SW 1271 (cell line): Measurements from ENCODE around the gene BCL2.
A peak's percentile ranks its signal among the peaks of the same experiment; 100 is the strongest.

Experiments used
- DNase-seq, 2 experiments: peaks; one replicate each; lab custom pipeline; 2025; lab: John Stamatoyannopoulos, UW

BCL2 gene

DNA sequence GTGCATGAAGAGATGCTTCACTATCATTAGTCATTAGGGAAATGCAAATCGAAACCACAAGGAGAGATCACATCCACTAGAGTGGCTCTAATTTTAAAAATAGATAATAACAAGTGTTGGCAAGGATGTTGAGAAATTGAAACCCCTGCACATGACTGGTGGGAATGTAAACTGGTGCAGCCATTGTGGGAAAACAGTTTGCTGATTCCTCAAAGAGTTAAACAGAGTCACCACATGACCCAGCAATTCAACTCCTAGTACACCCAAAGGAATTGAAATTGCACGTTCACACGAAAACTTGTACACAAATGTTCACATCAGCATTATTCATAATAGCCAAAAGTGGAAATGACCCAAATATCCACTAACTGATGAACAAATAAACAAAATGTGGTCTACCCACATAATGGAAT lies 179.5 kb downstream of the BCL2 start:
- DNase-seq, result no peak

DNA sequence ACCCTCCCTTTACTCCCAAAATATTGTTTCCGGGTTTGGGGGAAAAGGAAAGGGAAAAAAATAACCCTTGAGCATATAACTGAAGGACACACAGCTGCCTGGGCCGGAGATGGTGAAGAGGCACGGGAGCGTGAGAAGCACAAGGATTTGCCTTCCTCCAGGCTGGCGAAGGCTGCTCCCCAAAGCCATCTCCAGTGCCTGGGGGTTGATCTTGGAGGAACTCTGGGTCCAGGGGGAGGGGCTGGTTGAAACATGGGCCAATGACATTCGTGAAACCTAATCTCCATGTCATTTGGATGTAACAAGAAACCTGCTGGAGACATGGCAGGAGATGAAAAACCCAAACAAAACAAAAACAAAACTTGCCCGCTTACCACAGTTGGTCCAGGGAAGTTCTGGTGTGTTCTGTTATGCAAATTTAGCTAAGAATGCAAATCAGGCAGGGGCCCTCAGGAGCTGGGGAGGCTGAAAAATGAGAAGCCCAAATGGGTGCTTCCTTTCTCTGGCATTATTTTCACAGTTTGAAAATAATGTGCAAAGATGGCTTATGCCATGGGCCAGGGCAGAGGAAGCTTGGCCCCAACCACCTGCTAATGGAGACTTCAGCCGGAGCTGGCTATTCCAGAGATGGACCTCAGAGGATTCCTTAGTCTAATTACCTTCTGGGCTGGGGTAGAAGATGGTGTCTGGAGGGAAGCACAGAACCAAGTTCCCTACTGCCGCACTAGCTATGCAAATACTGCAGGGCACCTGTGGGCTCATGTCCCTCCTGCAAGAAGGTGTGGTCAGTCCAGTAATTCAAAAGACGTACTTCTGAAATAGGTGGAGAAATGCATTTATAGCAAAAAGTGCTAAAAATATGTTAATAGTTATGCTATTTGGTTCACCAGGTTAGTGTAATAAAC lies 180.9 kb downstream of the BCL2 start:
- DNase-seq, result no peak

DNA sequence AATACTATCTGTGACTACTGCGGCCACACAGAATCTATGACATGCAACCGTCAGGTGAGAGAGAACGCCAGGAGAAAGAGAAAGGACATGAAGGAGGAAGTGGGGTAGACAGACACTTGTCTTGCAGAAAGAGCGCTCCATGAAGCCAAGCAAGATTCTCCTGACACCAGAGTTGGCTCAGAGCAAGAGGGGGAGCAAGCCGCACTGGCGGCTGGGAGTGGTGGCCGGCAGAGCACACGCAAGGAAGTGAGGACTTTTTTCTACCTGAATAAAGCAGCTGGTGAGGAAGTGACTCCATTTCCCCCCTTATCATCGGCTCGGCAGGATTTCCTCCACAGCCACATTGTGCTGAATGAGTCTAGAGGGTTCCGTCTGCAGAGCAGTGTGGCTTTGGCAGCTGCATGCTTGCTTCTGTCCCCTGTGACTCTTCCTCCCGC lies 181.6 kb downstream of the BCL2 start:
- DNase-seq, result no peak

DNA sequence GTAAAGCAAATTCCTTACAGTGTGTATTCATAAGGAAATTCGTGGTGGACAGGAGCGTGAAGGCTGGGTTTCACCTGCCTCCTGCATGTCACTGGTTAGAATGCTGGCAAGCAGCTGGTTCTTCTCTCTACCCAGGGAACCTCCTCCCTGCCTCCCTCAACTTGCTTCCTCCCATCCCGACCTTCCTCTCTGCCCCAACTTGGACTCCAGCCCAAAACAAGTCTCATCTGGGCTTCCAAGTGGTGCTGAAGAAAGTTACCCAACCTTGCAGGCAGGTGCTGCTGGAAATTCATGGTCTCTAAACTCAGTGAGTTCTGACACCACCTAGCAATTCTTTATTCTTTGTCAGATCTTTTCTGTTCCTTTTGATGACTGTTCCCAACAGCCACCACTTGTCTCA lies 184.5 kb downstream of the BCL2 start:
- DNase-seq, result no peak

DNA sequence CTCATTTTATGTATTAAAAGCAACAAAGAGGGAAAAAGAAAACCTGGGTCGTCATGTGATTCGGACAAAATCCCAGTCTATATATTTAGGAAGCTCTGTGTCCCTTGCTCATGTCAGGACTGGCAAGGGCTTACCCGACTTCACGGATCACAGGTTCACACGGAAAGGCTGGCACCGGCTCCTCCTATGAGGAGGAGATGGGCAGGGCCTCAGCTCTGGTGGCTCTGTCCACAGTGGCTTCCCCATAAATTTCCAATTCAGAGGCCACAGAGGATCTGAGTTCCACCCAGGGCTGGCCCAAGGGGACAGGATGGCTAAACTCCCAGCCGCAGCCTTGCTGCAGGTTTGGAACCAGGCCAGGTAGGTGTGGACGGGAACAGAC lies 186.8 kb downstream of the BCL2 start:
- no peak for DNase-seq

DNA sequence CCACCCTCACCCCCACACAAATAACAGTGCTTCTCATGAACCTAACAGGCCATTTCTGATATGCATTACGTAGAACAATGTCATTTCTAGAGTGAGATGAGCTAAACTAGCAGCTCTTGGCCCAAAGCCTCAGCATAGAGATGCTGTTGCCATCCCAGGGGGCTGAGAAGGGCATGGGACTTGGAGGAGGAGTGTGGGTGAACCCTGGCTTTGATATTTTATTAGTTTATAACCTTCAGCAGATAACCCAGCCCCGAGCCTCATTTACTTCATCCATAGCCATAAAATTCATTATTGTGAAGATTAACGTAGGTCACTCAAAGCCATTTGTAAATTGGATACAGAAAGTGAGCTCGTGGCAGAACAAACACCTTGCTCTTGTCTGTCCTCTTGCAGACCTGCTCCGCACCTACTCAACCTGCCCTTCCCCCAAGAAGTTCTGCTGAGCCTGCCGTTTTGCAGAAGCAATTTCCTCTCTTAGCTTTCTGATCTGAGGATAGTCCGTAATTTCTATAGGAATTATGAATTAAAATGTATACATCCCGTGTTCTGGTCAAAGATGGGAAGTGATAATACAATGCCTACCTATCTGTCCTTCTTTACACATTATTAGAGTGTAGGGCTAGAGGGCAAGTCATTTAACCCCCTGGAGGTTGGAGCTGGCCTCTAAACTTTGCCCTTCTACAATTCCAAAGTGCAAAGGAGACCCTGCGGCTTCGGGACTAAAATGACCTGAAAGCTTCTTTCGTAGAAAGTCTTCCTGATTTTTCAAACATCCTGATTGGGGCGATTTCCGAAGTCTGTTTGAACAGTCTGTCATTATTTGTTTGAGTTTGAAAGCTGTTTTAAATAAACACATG lies 187.4 kb downstream of the BCL2 start:
- no peak for DNase-seq

DNA sequence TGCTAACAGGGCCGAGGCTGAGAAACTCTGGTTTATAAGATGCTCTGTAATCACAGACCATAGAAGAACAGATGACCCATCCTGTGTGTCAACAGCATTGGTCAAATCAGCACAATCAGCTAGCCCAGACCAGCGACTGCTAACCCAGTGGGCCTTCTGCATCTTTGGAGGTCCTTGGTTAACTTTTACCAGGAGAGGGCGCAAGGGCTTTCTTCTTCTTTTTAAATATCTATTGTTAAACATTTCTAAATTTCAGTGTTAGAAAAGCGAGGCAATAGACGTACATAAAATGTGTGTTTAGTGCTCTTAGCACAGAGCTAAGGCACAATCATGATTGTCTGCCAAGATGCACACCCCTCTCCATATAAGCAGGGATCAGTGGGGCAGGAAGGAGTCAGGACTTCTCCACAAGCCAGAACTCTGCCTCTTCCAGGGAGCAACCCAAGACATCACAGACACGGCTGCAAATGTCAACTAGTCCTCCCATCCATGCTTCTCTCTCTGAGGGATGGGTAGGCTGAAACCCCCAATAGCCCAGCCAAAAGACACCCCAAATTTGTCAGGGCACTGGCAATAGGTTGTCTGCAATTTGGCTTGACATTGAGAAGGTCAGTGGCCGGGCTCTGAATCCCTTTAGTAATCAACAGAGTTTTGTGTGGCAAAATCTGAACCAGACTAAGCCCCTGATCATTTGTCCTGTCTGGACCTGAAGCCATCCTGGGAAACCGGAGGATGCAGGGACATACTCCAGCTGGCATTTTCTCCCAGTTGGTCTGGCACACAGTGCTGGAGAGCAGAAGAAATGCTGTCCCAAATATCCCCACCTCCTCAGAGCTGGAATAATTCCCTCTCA lies 188.2 kb downstream of the BCL2 start:
- peak in 1 of 2 experiments; percentile 0 for DNase-seq

DNA sequence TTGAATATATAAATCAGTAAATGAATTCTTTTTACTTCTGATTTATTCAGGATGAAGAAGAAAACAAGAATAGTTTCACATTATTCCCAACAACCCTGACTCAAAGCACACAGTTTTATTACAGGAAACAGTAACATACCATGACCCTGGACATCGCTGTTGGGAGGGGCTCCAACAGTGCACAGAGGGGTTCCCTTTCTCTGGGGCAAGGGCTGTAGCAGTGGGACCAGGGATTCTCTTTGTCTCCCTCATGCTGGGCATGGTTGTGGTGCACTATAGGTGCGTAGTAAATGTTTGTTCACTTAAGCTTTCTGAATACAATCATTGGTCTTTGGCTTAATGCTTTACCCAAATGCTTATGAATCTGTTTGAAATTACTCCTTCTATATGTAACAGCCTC lies 189.4 kb downstream of the BCL2 start:
- DNase-seq, result no peak

DNA sequence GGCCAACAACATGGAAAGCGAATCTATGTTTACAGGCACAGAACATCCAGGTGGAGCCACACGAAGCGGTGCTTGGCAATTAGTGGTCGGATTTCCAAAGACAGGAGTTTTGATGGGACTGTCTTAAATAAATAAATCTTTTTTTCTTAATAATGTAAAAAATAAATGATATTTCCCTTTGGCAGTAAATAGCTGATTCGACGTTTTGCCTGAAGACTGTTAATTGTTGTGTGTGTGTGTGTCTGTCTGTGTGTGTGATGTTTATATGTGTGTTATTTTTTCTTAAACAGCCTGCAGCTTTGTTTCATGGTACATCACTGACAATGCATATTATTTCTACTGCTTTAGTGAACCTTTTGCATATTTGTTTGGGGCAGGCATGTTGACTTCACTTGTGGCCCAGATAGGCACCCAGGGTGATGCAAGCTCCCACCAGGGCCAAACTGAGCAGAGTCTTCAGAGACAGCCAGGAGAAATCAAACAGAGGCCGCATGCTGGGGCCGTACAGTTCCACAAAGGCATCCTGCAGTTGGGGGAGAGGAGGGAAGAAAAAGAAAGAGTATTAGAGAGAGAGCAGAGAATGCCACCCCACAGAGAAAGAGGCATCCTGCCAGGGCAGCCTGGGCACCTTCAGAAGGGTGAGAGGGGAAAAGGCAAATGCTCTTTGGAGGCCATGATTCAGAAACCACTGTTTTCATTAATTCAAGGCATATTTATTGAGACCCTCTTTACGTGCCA lies 191.2 kb downstream of the BCL2 start:
- DNase-seq, result no peak

DNA sequence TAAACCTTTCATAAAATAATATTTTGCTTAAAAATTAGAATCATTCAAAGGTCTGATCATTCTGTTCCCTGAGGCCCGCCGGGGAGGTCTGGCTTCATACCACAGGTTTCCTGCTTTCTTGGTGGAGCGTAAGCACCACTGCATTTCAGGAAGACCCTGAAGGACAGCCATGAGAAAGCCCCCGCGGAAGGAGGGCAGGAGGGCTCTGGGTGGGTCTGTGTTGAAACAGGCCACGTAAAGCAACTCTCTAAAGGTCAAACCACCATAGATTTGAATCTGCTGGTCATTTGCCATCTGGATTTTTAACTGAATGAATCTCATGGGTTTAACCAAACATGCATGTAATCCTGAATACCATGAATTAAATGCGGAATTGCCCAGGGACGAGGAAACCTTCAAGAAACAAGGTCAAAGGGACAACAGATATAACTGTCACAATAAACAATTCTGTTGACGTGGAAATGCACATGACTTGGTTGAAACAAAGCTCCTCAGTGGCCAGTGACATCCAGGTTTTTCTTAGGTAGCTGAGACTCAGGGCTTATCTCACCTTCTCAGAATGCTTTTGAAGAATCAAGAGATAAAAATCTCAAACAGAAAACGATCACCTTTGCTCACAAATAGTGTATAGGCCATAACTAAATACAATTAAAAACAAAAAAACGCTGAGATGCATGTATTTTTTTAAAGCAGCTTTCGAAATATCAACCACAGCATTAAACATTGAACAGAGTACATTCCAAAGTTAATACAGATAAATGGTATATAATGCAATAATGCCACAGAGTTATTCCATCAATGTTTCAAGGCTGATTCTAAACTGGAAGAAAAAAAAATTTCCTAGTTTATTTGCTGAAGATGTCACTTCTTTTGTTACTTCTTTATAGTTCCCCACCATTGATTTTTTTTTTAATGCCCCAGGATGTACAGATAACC lies 193.2 kb downstream of the BCL2 start:
- DNase-seq, result no peak

DNA sequence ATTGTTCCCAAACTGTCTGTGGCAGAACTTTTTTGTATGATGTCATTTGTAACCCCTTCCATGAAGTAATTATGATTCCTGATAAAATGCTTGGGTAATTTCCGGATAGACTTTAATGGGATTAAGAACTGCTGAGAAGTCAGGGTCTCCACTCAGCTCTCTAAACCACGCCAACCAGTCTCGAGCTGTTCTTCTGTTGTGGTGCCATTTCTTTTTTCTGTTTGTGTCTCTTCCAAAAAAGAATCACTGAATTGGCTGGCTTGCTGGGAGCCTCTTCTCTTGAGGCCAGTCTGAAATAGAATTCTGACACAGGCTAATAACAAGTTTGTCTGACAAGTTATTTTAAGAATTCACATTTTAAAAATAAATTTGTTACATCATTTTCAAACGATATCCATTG lies 198.9 kb downstream of the BCL2 start:
- DNase-seq, result no peak

DNA sequence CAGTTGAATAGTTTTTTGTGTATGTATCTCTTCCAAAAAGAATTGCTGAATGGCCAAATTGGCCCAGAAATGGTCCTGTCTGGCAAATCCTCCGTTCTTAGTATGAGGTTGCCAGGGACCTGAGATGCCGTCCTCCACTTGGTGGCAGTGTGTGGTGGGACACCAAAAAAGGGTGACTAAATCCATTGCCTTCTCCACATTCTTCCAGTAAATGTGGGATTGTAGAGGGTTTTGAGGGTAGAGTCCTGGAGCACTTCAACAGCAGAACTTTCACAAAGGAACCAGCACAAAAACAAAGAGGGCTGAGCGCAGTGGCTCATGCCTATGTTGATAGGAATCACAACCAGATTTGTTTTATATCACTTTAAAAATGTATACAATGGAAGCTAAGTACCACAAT lies 199.9 kb downstream of the BCL2 start:
- peak in 1 of 2 experiments; percentile 5 for DNase-seq

DNA sequence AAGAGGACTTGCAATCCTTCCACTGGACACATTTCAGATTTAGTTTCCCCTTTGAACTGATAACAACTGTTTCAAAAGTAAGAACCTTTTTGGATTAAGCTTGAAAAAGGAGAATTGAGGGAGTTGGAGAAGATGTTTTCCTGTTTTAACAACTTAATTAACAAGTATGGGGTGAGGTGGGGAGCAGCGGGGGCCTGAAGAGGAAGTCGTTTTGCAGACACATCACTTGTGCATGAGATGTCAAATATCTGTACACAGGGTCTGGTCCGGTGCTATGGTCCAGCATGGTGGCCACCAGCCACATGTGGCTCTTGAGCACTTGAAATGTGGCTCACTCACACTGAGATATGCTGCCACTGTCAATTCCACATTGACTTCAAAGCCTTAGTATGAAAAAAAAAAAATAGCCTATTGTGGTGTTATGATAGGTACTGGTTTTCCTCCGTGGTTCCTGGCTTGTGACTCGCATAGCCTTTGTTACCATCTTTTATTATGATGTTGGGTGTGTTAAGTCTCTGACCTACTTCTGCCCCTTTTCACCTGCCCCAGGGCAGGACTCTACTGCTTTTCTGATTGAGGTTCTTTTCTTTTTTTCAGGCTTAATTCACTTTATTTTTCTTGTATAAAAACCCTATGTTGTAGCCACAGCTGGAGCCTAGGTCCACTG lies 205.5 kb downstream of the BCL2 start:
- no peak for DNase-seq

DNA sequence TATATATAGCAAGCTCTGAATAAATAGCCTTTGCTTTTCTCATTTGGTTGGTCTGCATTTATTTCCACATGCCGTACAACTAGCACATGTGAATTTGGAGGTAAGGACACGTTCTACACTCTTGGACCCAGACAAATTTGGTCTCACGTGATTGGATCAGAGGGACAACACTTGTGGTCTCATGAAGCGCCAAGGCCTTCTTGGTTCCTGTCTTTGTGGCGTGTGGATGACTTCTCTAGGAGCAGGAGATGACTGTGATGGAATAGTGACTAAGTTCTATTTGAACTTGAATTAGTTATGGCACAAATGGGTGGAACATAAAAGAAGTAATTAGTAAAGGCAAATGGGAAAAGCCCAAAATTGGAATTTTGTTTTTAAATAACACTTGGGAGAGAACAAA lies 206.9 kb downstream of the BCL2 start:
- no peak for DNase-seq

DNA sequence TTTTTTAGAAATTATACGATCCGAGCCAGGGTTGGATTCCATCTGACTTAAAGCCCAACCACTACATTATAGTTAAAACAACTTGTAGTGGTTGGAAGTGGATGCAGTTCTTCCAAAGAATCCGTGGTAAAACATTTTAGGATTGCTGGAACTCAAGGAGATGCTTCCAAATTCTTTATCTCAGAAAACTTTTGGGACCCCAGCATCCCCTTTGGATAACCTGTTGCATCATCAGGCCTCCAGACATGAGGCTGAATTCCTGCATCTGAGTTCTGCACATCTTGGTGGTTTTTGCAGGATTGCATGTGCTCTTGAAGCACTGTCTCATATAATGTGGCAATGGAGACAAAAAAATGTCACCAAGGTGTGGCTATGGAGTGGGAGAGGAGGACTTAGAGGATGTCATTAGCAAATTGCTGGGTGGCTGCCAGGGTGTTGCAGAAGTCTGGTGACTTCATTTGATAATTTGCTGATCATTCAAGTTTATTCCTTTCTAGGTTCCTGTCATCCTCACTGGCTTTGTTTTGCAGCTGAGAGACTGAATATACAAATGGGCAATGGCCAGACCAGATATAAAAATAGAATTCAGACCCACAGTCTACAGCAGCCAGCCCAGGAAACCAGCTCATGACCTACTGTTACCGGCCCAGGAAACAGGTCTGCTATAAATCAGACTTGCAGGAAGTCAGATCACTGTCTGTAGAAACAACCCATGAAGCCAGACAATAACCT lies 207.7 kb downstream of the BCL2 start:
- DNase-seq, result no peak

DNA sequence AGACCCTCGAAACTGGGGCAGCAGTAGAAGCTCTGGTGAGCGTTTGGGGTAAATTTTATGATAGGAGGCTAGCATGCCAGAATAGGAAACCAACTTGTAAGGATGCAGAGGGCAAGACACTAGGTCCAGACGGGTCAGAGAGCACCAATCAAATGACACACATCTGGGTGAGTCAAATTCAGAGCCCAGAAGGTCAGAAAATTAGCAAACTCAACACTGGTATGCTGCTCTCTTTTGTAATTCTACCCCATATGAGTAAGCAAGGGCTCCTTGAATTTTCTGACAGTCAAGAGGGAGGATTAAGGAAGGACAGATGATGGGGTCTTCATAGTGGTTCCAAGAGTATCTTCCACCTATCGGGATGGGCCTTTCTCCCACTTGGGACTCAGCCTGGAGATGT lies 209.8 kb downstream of the BCL2 start:
- DNase-seq, result no peak

DNA sequence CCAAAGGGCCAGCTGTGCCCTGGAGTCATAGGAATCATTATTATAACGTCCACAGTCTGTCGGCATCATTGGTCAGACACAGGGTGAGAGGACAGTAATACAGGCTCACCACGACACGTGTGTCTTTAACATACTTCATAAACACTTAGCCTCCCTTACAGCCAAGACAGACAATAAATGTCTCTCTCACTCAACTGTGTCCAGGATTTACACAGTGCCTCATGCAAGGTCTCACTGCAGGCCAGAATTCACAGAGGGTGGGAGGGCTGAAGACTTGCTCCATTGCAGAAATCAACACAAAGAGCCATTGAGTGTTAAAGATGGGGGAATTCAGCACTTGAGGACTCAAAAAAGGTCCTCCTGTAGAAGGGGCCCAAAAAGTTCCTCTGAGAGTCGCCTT lies 210.5 kb downstream of the BCL2 start:
- no peak for DNase-seq

DNA sequence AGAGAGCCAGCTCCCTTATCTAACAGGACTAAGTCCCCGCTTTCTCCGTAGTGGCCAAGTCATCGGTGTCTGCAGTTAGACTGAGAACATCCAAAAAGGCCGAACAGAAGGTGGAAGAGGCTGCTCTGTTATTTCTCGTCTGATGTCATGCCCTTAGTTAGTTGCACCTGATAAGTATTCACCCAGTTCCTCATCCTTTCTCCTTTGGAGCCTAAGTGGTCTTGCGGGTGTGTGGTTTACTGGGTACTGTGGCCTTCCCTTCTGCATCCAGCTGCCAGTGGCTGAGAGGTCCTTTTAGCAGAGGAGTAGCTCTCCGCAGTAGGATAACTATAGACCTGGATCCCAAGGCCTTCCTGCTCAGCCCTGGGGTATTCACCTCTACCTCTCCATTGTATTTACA lies 211.6 kb downstream of the BCL2 start:
- DNase-seq, result no peak
